Ovary (tissue), 3 donors: Measurements from ENCODE around the gene TPRX1.

Experiments used
- CTCF ChIP-seq, 3 donors: fragments of 450-650 bp in 2 of 3; fragments of 200-600 bp in 1 of 3; IDR thresholded peaks; one replicate each; pipeline versions ENCODE4 v1.5.1 to v1.8.0; 2016 to 2022; ENCODE audit warnings: antibody characterized with exemption in 3 of 3, mild to moderate bottlenecking in 1 of 3
- POLR2A ChIP-seq: fragments of 450-650 bp; IDR thresholded peaks from one replicate; pipeline ENCODE4 v1.6.1; 2017; ENCODE audit warnings: antibody characterized with exemption, mild to moderate bottlenecking, moderate library complexity
- donor health status: DM: no; HTN: no; CAD: no.

- TF ChIP-seq POLR2A (no peak), CTCF (IDR thresholded peaks at IDR 0.05) (no peak)
Observed at GRCh38 chr19:47826800-47827199, 22.4 kb upstream of the TPRX1 start.
